Fibroblast of lung (primary cell): ENCODE measurements around the gene ENOX1. TPM values are rescaled to one million over a fixed set of nuclear protein-coding genes. Genes with fewer than 3 reads are reported as not detected.

Experiments used
- DNase-seq, 2 donors: peaks; one replicate each; pipeline versions ENCODE4 v3.0.0 to v3.0.0-alpha.2; 2010; ENCODE audit warnings: low read depth in 2 of 2
- H2AFZ ChIP-seq: 2 replicates; pipeline ENCODE4 v1.5.1; 2012; ENCODE audit warnings: low read length, control low read depth, inconsistent platforms
- H3K27ac ChIP-seq: 2 replicates; pipeline ENCODE4 v1.5.1; 2011; ENCODE audit warnings: low read length, control low read depth; ENCODE audit not compliant: insufficient read depth
- H3K27me3 ChIP-seq: 2 replicates; pipeline ENCODE4 v1.5.1; 2011; ENCODE audit warnings: mild to moderate bottlenecking, low read length; ENCODE audit not compliant: control insufficient read depth, insufficient read depth
- H3K36me3 ChIP-seq: 2 replicates; pipeline ENCODE4 v1.5.1; 2011; ENCODE audit warnings: low read length; ENCODE audit not compliant: control insufficient read depth, insufficient read depth
- H3K4me1 ChIP-seq: 2 replicates; pipeline ENCODE4 v1.5.1; 2011; ENCODE audit warnings: low read length; ENCODE audit not compliant: control insufficient read depth, insufficient read depth; ENCODE audit errors: extremely low read depth
- H3K4me2 ChIP-seq: 2 replicates; pipeline ENCODE4 v1.5.1; 2011; ENCODE audit warnings: low read length, control low read depth; ENCODE audit not compliant: insufficient read depth; ENCODE audit errors: extremely low read depth
- H3K4me3 ChIP-seq, 4 experiments: fragments of 200-600 bp in 1 of 4; sonication (generic) in 1 of 4; replicated peaks in 1 of 4; 2 replicates each; pipeline ENCODE4 v1.5.1; 2011 to 2016; ENCODE audit warnings: low read length in 4 of 4, low read depth in 3 of 4, mild to moderate bottlenecking in 3 of 4, control low read depth in 2 of 4, inconsistent platforms in 1 of 4, mixed read lengths in 1 of 4; ENCODE audit not compliant: insufficient read depth in 1 of 4; ENCODE audit errors: control extremely low read depth in 1 of 4
- H3K79me2 ChIP-seq: 2 replicates; pipeline ENCODE4 v1.5.1; 2012; ENCODE audit warnings: mild to moderate bottlenecking, low read length, inconsistent platforms; ENCODE audit not compliant: control insufficient read depth, insufficient read depth
- H3K9ac ChIP-seq: 2 replicates; pipeline ENCODE4 v1.5.1; 2011; ENCODE audit warnings: mild to moderate bottlenecking, low read length, control low read depth; ENCODE audit not compliant: insufficient read depth
- H3K9me3 ChIP-seq: 2 replicates; pipeline ENCODE4 v1.5.1; 2012; ENCODE audit warnings: low read depth, low read length; ENCODE audit not compliant: control insufficient read depth, insufficient read depth
- H4K20me1 ChIP-seq: 2 replicates; pipeline ENCODE4 v1.5.1; 2011; ENCODE audit warnings: low read length; ENCODE audit not compliant: control insufficient read depth, insufficient read depth; ENCODE audit errors: extremely low read depth
- CTCF ChIP-seq, 2 donors: IDR thresholded peaks in 1 of 2; conservative IDR thresholded peaks in 1 of 2; 1 replicate in 1 of 2; 2 replicates in 1 of 2; pipeline ENCODE4 v1.5.1; 2011 to 2012; ENCODE audit warnings: low read length in 2 of 2, control low read depth in 1 of 2, inconsistent platforms in 1 of 2, low read depth in 1 of 2, mild to moderate bottlenecking in 1 of 2
- EZH2 ChIP-seq: IDR thresholded peaks from 2 replicates; pipeline ENCODE4 v1.5.1; 2012; ENCODE audit warnings: low read length, control low read depth, mild to moderate bottlenecking; ENCODE audit errors: missing control alignments
- polyA plus RNA-seq, 2 donors: library from polyadenylated mRNA; depleted of rRNA in 1 of 2; stranded (reverse) in 1 of 2; unstranded in 1 of 2; fragments of >200 nt; gene quantifications; 2 replicates each; pipeline ENCODE4 v1.2.1, GENCODE V29; 2011 to 2012; ENCODE audit warnings: missing spikeins in 1 of 2
- total RNA-seq: library from RNA; depleted of rRNA; stranded (reverse); fragments of >200 nt; gene quantifications from 2 replicates; pipeline ENCODE4 v1.2.1, GENCODE V29; 2014

ENOX1 gene
- total and polyA plus RNA-seq, 2 donors (not counting 1 experiment from before 2014, with no cell fraction given): 3.5 to 7.6 TPM

GRCh38 chr13:43483930-43484329 lies 302.8 kb downstream of the ENOX1 start:
- H3K9me3 ChIP-seq: no peaks in the 10 kb centered on the region
- no peak overlapping the region for H3K9ac ChIP-seq
- no peak for DNase-seq

GRCh38 chr13:43482641-43483040 lies 304.1 kb downstream of the ENOX1 start:
- Histone ChIP-seq H3K9ac (no peak overlapping the region), H3K4me2 (no peak overlapping the region), H2AFZ (no peak overlapping the region), H3K4me3 (no peak overlapping the region), H3K4me1 (no peaks in the 10 kb centered on the region), H3K36me3 (no peaks in the 10 kb centered on the region), H3K27me3 (no peaks in the 10 kb centered on the region), H3K9me3 (no peaks in the 10 kb centered on the region), H3K27ac (no peak overlapping the region), H4K20me1 (no peaks in the 10 kb centered on the region), H3K79me2 (no peaks in the 10 kb centered on the region)
- TF ChIP-seq CTCF (conservative IDR thresholded peaks at IDR 0.05 in 1 of 2, IDR thresholded peaks at IDR 0.05 in 1 of 2; ENCODE audit: low read depth in 1 of 2, low read length in 2 of 2) (no peak), EZH2 (no peak)
- no peak for DNase-seq

More at GRCh38 chr13:43483930-43484329, 302.8 kb downstream of the ENOX1 start:
- Histone ChIP-seq H3K4me1 (no peaks in the 10 kb centered on the region), H2AFZ (no peak overlapping the region), H3K4me2 (no peak overlapping the region), H3K79me2 (no peaks in the 10 kb centered on the region), H3K27me3 (no peaks in the 10 kb centered on the region), H3K4me3 (no peak overlapping the region), H4K20me1 (no peaks in the 10 kb centered on the region), H3K36me3 (no peaks in the 10 kb centered on the region), H3K27ac (no peak overlapping the region)
- no peak for TF ChIP-seq CTCF (conservative IDR thresholded peaks at IDR 0.05 in 1 of 2, IDR thresholded peaks at IDR 0.05 in 1 of 2; ENCODE audit: low read depth in 1 of 2, low read length in 2 of 2)
- TF ChIP-seq EZH2: no peak

- H3K27ac ChIP-seq: no peak overlapping the region
- H3K9ac ChIP-seq: no peak overlapping the region
- no peaks in the 10 kb centered on the region for H3K27me3 ChIP-seq
- H3K4me1 ChIP-seq: no peaks in the 10 kb centered on the region
- no peak for DNase-seq
- no peaks in the 10 kb centered on the region for H3K36me3 ChIP-seq
- no peak overlapping the region for H3K4me2 ChIP-seq
- no peaks in the 10 kb centered on the region for H3K9me3 ChIP-seq
- H4K20me1 ChIP-seq: no peaks in the 10 kb centered on the region
- no peak overlapping the region for H3K4me3 ChIP-seq
- no peak overlapping the region for H2AFZ ChIP-seq
- no peaks in the 10 kb centered on the region for H3K79me2 ChIP-seq
- TF ChIP-seq CTCF (conservative IDR thresholded peaks at IDR 0.05 in 1 of 2, IDR thresholded peaks at IDR 0.05 in 1 of 2; ENCODE audit: low read depth in 1 of 2, low read length in 2 of 2): no peak
Measured at GRCh38 chr13:43482026-43482425, 304.7 kb downstream of the ENOX1 start.
